Neuronal stem cell (in vitro differentiated cells): ENCODE data around the gene PNPLA8.
A peak's percentile ranks its signal among the peaks of the same experiment; 100 is the strongest.

Experiments
- DNase-seq: peaks from one replicate; pipeline ENCODE4 v3.0.0-alpha.2; 2013; ENCODE audit warnings: low spot score
- H2AFZ ChIP-seq: one replicate; pipeline ENCODE4 v1.6.1; 2013; ENCODE audit warnings: mild to moderate bottlenecking, low read length, inconsistent platforms
- H2AK5ac ChIP-seq: 2 replicates; pipeline ENCODE4 v1.6.1; 2013; ENCODE audit warnings: low read depth, mild to moderate bottlenecking, inconsistent platforms, low read length, moderate library complexity, mixed read lengths
- H2BK120ac ChIP-seq: 2 replicates; pipeline ENCODE4 v1.6.1; 2013; ENCODE audit warnings: low read depth, mild to moderate bottlenecking, inconsistent platforms, low read length, moderate library complexity, mixed read lengths
- H2BK12ac ChIP-seq: one replicate; pipeline ENCODE4 v1.6.1; 2013; ENCODE audit warnings: low read length, inconsistent platforms
- H2BK15ac ChIP-seq: 2 replicates; pipeline ENCODE4 v1.6.1; 2013; ENCODE audit warnings: mild to moderate bottlenecking, low read length, inconsistent platforms, mixed read lengths
- H2BK5ac ChIP-seq: one replicate; pipeline ENCODE4 v1.6.1; 2013; ENCODE audit warnings: inconsistent platforms, mild to moderate bottlenecking, low read length, moderate library complexity
- H3K14ac ChIP-seq: one replicate; pipeline ENCODE4 v1.6.1; 2013; ENCODE audit warnings: low read length, inconsistent platforms
- H3K18ac ChIP-seq: 2 replicates; pipeline ENCODE4 v1.6.1; 2013; ENCODE audit warnings: low read length, inconsistent platforms
- H3K23ac ChIP-seq: 2 replicates; pipeline ENCODE4 v1.6.1; 2013; ENCODE audit warnings: low read depth, mild to moderate bottlenecking, mixed read lengths, low read length, inconsistent platforms; ENCODE audit not compliant: poor library complexity
- H3K27ac ChIP-seq: replicated peaks from 3 replicates; pipeline ENCODE4 v1.5.1; 2013; ENCODE audit warnings: low read length, inconsistent platforms
- H3K27me3 ChIP-seq, 3 experiments: 2 replicates each; pipeline ENCODE4 v1.6.1; 2013; ENCODE audit warnings: low read length in 3 of 3, mild to moderate bottlenecking in 2 of 3, inconsistent platforms in 1 of 3, low read depth in 1 of 3, mixed read lengths in 1 of 3, moderate library complexity in 1 of 3; ENCODE audit not compliant: control insufficient read depth in 3 of 3, insufficient read depth in 3 of 3
- H3K36me3 ChIP-seq, 2 donors: replicated peaks in 1 of 2; 2 replicates each; pipeline ENCODE4 v1.6.1; 2013; ENCODE audit warnings: low read length in 2 of 2; ENCODE audit not compliant: control insufficient read depth in 2 of 2, insufficient read depth in 2 of 2
- H3K4ac ChIP-seq: 2 replicates; pipeline ENCODE4 v1.6.1; 2013; ENCODE audit warnings: inconsistent platforms, mild to moderate bottlenecking, low read length, moderate library complexity
- H3K4me1 ChIP-seq, 2 donors: 1 replicate in 1 of 2; 2 replicates in 1 of 2; pipeline ENCODE4 v1.6.1; 2013; ENCODE audit warnings: low read length in 2 of 2, low read depth in 1 of 2; ENCODE audit not compliant: control insufficient read depth in 2 of 2, insufficient read depth in 1 of 2
- H3K4me2 ChIP-seq: one replicate; pipeline ENCODE4 v1.6.1; 2013; ENCODE audit warnings: mild to moderate bottlenecking, low read length, inconsistent platforms; ENCODE audit not compliant: insufficient read depth, poor library complexity, severe bottlenecking
- H3K4me3 ChIP-seq, 2 donors: 2 replicates each; pipeline ENCODE4 v1.5.1; 2013; ENCODE audit warnings: low read length in 2 of 2, mild to moderate bottlenecking in 2 of 2, inconsistent platforms in 1 of 2, moderate library complexity in 1 of 2
- H3K79me1 ChIP-seq: one replicate; pipeline ENCODE4 v1.6.1; 2013; ENCODE audit warnings: low read depth, mild to moderate bottlenecking, inconsistent platforms, low read length, moderate library complexity
- H3K9ac ChIP-seq: one replicate; pipeline ENCODE4 v1.6.1; 2013; ENCODE audit warnings: mild to moderate bottlenecking, low read depth, low read length, inconsistent platforms; ENCODE audit not compliant: poor library complexity
- H3K9me3 ChIP-seq, 2 donors: replicated peaks in 1 of 2; 2 replicates each; pipeline versions ENCODE3 to v1.6.1; 2013; ENCODE audit warnings: low read length in 2 of 2, mild to moderate bottlenecking in 2 of 2, inconsistent platforms in 1 of 2, low read depth in 1 of 2, mixed read lengths in 1 of 2, moderate library complexity in 1 of 2; ENCODE audit not compliant: control insufficient read depth in 2 of 2, insufficient read depth in 1 of 2
- H4K8ac ChIP-seq: one replicate; pipeline ENCODE4 v1.6.1; 2013; ENCODE audit warnings: low read depth, mild to moderate bottlenecking, inconsistent platforms, low read length, moderate library complexity
- H4K91ac ChIP-seq: one replicate; pipeline ENCODE4 v1.6.1; 2013; ENCODE audit warnings: low read length, low read depth, mild to moderate bottlenecking, inconsistent platforms; ENCODE audit not compliant: poor library complexity
- WGBS, 2 donors: extraction: QIAGEN DNeasy Blood & Tissue Kit; methylation state at CpG; one replicate each; pipeline ENCODE4 v1.1.7; 2013; ENCODE audit warnings: missing lambda C conversion rate in 2 of 2, mixed read lengths in 1 of 2; ENCODE audit not compliant: insufficient read length in 2 of 2, insufficient replicate concordance in 1 of 2; ENCODE audit errors: extremely low coverage in 2 of 2; 5-methylcytosine and 5-hydroxymethylcytosine counted together

The PNPLA8 gene

DNA sequence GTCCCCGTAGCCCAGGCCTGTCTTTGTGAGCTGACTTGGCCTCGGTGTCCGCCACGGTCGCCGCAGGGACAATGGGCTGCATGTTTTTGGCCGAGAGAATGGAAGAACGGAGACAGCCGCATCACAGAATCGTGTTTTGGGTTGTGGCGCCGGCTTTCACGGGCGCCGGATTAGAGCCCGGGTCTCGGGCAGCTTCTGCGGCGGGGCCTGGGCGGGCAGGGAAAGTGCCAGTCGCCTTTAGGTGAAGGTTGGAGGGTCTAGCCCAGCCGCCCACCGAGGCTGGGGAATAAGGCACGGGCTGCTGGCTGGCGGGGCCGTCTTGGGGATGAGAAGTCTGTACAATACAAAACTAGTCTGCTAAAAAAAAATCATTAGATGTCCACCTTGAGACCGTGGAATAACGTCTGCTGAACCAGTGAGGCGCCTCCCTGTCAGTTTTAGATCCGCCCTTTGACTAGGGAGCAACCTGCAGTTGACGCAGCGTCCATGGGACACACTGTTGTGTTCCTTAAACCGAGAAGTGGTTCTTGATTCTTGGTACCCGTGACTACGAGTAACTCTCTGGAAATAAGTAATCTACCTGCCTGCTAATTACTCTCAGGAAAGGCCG, 44.3 kb upstream of the PNPLA8 start:
- H3K4me3 ChIP-seq, result peak overlapping the region; percentile 78 to 93
- H4K91ac ChIP-seq, result no peak overlapping the region
- peak overlapping the region; percentile 99 for H3K18ac ChIP-seq
- peaks cover 3 to 62% of the 10 kb centered on the region in 2 donors for H3K36me3 ChIP-seq
- peak overlapping the region; percentile 98 for H3K23ac ChIP-seq
- H2AK5ac ChIP-seq, result peak overlapping the region; percentile 81
- H3K9ac ChIP-seq, result peak overlapping the region; percentile 98
- peaks cover 6% of the 10 kb centered on the region for H3K79me1 ChIP-seq
- peak overlapping the region; percentile 75 for H2BK15ac ChIP-seq
- peak overlapping the region; percentile 95 for H2BK5ac ChIP-seq
- peak overlapping the region; percentile 65 for H4K8ac ChIP-seq
- WGBS, 2 donors, result no CpG with 5 or more reads among the region's 36 CpGs
- peak overlapping the region; percentile 31 for H3K14ac ChIP-seq
- no peaks in the 10 kb centered on the region for H3K9me3 ChIP-seq
- no peak overlapping the region for H2BK12ac ChIP-seq
- H3K4me1 ChIP-seq, result peaks cover 1 to 6% of the 10 kb centered on the region in 2 donors
- H2BK120ac ChIP-seq, result peak overlapping the region; percentile 72
- H3K4ac ChIP-seq, result peak overlapping the region; percentile 89
- no peak for DNase-seq
- H3K27me3 ChIP-seq, result no peaks in the 10 kb centered on the region
- H2AFZ ChIP-seq, result peak overlapping the region; percentile 94
- peak overlapping the region; percentile 77 for H3K4me2 ChIP-seq
- H3K27ac ChIP-seq, result peak overlapping the region; percentile 91

DNA sequence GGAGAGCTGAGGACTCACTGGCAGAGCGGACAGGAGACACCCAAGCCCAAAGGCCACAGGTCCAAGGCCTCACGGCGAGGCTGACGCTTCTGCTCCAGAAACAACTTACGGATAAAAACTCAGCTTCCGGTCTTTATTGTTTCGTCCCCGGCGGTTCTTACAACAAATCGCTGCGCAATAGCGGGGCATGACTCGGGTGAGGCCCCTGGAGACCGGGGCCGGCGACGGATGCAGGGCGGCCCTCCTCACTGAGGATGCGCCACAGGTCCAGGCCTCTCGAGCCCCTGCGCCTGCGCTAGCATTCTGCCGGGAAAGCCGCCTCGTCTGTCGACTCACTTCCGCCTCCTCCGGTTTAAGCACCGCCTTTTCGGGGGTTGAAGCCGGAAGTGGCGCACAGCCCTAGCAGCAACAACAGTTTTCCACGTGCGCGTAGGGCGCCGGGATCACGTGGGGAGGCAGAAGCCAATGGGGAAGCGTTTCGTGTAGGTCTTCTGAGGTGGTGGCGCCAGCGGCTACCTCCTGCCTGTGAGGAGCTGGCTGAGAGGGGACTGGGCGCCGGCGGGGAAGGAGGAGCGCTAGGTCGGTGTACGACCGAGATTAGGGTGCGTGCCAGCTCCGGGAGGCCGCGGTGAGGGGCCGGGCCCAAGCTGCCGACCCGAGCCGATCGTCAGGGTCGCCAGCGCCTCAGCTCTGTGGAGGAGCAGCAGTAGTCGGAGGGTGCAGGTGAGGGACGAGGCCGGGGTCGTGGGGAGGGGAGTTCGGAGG, 43.6 kb upstream of the PNPLA8 start, which contains the start of the genes DNAJB9 and THAP5:
TSS of gene DNAJB9 (plus strand) at position 494 of the 765 bp plus-strand sequence. CDS start 1,853 bp downstream, outside the sequence.
TSS of gene THAP5 (minus strand) at position 326 of the 765 bp plus-strand sequence. CDS start at position 189, 137 bp downstream.
- Histone ChIP-seq H3K4me2 (peak within 1 kb of the TSS; percentile 77), H3K9me3 (no peaks in the 10 kb centered on the region), H3K14ac (peak within 1 kb of the TSS; percentile 31), H3K23ac (peak within 1 kb of the TSS; percentile 98), H3K36me3 (peaks cover 3 to 62% of the 10 kb centered on the region in 2 donors), H2BK5ac (peak within 1 kb of the TSS; percentile 95), H3K4ac (peak within 1 kb of the TSS; percentile 89), H3K79me1 (peaks cover 6% of the 10 kb centered on the region), H3K27ac (peak within 1 kb of the TSS; percentile 91), H2BK12ac (no peak within 1 kb of the TSS), H3K4me3 (peak within 1 kb of the TSS; percentile 78 to 93), H3K18ac (peak within 1 kb of the TSS; percentile 99), H2AK5ac (peak within 1 kb of the TSS; percentile 81), H3K27me3 (no peaks in the 10 kb centered on the region), H4K8ac (peak within 1 kb of the TSS; percentile 65), H4K91ac (no peak within 1 kb of the TSS), H3K4me1 (peaks cover 1 to 6% of the 10 kb centered on the region in 2 donors), H2AFZ (peak within 1 kb of the TSS; percentile 94), H2BK15ac (peak within 1 kb of the TSS; percentile 75), H3K9ac (peak within 1 kb of the TSS; percentile 98), H2BK120ac (peak within 1 kb of the TSS; percentile 72)
- WGBS, 2 donors, result no CpG with 5 or more reads among the region's 65 CpGs
- DNase-seq, result peak; percentile 98

DNA sequence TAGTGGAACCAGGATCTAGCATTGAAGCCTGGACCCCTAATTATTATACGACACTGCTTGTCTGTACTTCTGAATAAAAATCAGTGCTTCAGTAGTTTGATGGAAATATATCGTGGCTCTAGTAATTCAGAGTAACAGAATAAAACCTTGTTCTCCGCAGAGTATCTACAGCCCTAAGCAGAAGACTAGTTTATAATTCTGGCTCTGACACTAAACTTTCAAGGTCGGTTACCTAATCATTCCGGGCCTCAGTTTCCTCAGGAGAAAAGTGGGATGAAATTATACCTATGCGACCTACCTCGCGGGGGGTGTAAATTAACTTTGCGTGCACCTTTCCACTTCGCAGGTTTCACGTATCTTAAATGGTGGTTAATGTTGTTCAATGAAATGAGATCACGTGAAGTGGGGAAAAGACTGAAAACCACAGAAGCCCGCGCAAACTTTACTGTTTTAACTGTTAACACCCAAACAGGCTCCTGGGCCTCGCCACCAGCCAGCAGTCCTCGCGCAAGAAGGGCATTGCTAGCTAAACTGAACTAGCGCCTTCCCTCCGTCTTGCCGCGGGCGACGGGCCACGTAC, 43.0 kb upstream of the PNPLA8 start:
- H3K27me3 ChIP-seq, result no peaks in the 10 kb centered on the region
- peak overlapping the region; percentile 25 for H3K14ac ChIP-seq
- H3K18ac ChIP-seq, result peak overlapping the region; percentile 86
- H2BK120ac ChIP-seq, result no peak overlapping the region
- H2BK15ac ChIP-seq, result no peak overlapping the region
- H2BK5ac ChIP-seq, result peak overlapping the region; percentile 84
- H2AFZ ChIP-seq, result peak overlapping the region; percentile 94
- peak overlapping the region; percentile 85 for H3K9ac ChIP-seq
- H2BK12ac ChIP-seq, result no peak overlapping the region
- H3K27ac ChIP-seq, result peak overlapping the region; percentile 87
- peaks cover 6% of the 10 kb centered on the region for H3K79me1 ChIP-seq
- H3K23ac ChIP-seq, result peak overlapping the region; percentile 98
- H3K4ac ChIP-seq, result no peak overlapping the region
- no peak overlapping the region for H2AK5ac ChIP-seq
- no peak overlapping the region for H4K91ac ChIP-seq
- peak overlapping the region; percentile 72 for H3K4me2 ChIP-seq
- H3K9me3 ChIP-seq, result no peaks in the 10 kb centered on the region
- DNase-seq, result no peak
- WGBS, 2 donors, result no CpG with 5 or more reads among the region's 24 CpGs
- H3K4me1 ChIP-seq, result peaks cover 1 to 6% of the 10 kb centered on the region in 2 donors
- H3K4me3 ChIP-seq, result peak overlapping the region; percentile 78 to 90
- H3K36me3 ChIP-seq, result peaks cover 3 to 61% of the 10 kb centered on the region in 2 donors
- peak overlapping the region; percentile 26 for H4K8ac ChIP-seq

DNA sequence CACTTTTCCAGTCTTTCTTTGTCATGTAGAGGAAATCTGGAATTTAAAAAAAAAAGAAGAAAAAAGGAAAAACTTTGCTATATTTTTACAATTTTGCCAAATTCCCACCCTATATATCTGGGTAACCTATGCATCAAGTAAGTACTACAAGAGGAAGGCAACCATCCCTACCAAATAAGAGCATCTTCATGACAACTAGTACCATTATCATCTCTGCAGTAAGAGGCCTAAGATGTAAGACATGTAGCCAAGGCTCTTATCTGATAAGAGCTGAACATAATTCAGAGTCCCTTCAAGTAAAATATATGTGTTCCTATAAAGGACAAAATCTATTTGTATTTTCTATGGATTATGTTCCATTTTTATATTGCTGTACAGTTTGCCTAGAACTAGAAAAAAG, 40.1 kb upstream of the PNPLA8 start:
- Histone ChIP-seq H4K8ac (no peak overlapping the region), H3K27ac (no peak overlapping the region)

More for the DNA sequence above, 40.1 kb upstream of the PNPLA8 start:
- no peaks in the 10 kb centered on the region for H3K27me3 ChIP-seq
- H3K4me3 ChIP-seq, result no peak overlapping the region
- no peak overlapping the region for H2BK120ac ChIP-seq
- peaks cover 2 to 65% of the 10 kb centered on the region in 2 donors for H3K36me3 ChIP-seq
- H3K4ac ChIP-seq, result no peak overlapping the region
- no peak overlapping the region for H3K9ac ChIP-seq
- no peak overlapping the region for H2AK5ac ChIP-seq
- peaks cover 0 to 3% of the 10 kb centered on the region in 2 donors for H3K4me1 ChIP-seq
- no peak overlapping the region for H2BK15ac ChIP-seq
- no peaks in the 10 kb centered on the region for H3K9me3 ChIP-seq
- H4K91ac ChIP-seq, result no peak overlapping the region
- H3K79me1 ChIP-seq, result peaks cover 6% of the 10 kb centered on the region
- H2BK5ac ChIP-seq, result no peak overlapping the region
- no peak overlapping the region for H2AFZ ChIP-seq
- H3K18ac ChIP-seq, result no peak overlapping the region
- no peak overlapping the region for H3K4me2 ChIP-seq
- DNase-seq, result no peak
- no peak overlapping the region for H3K14ac ChIP-seq
- no peak overlapping the region for H3K23ac ChIP-seq
- no peak overlapping the region for H2BK12ac ChIP-seq
